Measurements from ENCODE around the gene COL16A1. TPM values are rescaled to one million over a fixed set of nuclear protein-coding genes. Genes with fewer than 3 reads are reported as not detected.
A peak's percentile ranks its signal among the peaks of the same experiment; 100 is the strongest.

COL16A1 gene
- 158 TPM for total RNA-seq

- peak; percentile 94 for DNase-seq
These were observed at the start of gene COL16A1 for GRCh38 chr1:31703431-31704270. Gene COL16A1, minus strand, starts transcription at chr1:31704017. Its CDS starts 1,824 bp downstream, at chr1:31702193.

- DNase-seq = peak; percentile 48
These were observed 49.2 kb upstream of the COL16A1 start for GRCh38 chr1:31752952-31753475.

- DNase-seq = no peak
These were observed 48.4 kb upstream of the COL16A1 start for GRCh38 chr1:31752258-31752657.

GRCh38 chr1:31751822-31752241 lies 48.0 kb upstream of the COL16A1 start:
- no peak for DNase-seq

GRCh38 chr1:31750858-31751510 lies 47.2 kb upstream of the COL16A1 start:
- no peak for DNase-seq

- DNase-seq = no peak
These were observed 46.2 kb upstream of the COL16A1 start for GRCh38 chr1:31749785-31750735.

GRCh38 chr1:31748365-31748764 lies 44.5 kb upstream of the COL16A1 start:
- DNase-seq = no peak

GRCh38 chr1:31747304-31747703 lies 43.5 kb upstream of the COL16A1 start:
- DNase-seq = no peak

GRCh38 chr1:31746687-31747086 lies 42.9 kb upstream of the COL16A1 start:
- DNase-seq = no peak

- DNase-seq = peak; percentile 75
These were observed 42.3 kb upstream of the COL16A1 start for GRCh38 chr1:31745946-31746670.

GRCh38 chr1:31745096-31745945 lies 41.5 kb upstream of the COL16A1 start:
- peak; percentile 78 for DNase-seq

- no peak for DNase-seq
These were observed 40.5 kb upstream of the COL16A1 start for GRCh38 chr1:31744165-31744888.

GRCh38 chr1:31742462-31743212 lies 38.8 kb upstream of the COL16A1 start:
- no peak for DNase-seq

GRCh38 chr1:31739346-31739745 lies 35.5 kb upstream of the COL16A1 start:
- no peak for DNase-seq

- DNase-seq = no peak
These were observed 32.9 kb upstream of the COL16A1 start for GRCh38 chr1:31736675-31737074.

GRCh38 chr1:31735571-31735970 lies 31.8 kb upstream of the COL16A1 start:
- DNase-seq = no peak

- no peak for DNase-seq
These were observed 30.8 kb upstream of the COL16A1 start for GRCh38 chr1:31734582-31735107.

- no peak for DNase-seq
These were observed 29.8 kb upstream of the COL16A1 start for GRCh38 chr1:31733389-31734219.
